GM19452 (cell line): ENCODE results near the gene NDUFC2.
"Not testable (repeated sequence)": the region's sequence is repeated elsewhere in the genome, so short reads cannot be mapped to it uniquely, and the experiment has no call there.

ENCODE experiments used
- ATAC-seq: cut with Tn5 transposase; IDR thresholded peaks from one replicate; pipeline ENCODE4 v1.9.1; 2021; ENCODE audit not compliant: unreplicated experiment

Gene NDUFC2

GRCh38 chr11:78080084-78080817, 589 bp upstream of the NDUFC2 start:
- no peak for ATAC-seq

GRCh38 chr11:78078218-78079167, 1.2 kb downstream of the NDUFC2 start:
- ATAC-seq: no peak

GRCh38 chr11:78077592-78077991, 2.1 kb downstream of the NDUFC2 start:
- ATAC-seq: not testable (repeated sequence)

GRCh38 chr11:78076733-78077403, 2.8 kb downstream of the NDUFC2 start:
- no peak for ATAC-seq

DNA sequence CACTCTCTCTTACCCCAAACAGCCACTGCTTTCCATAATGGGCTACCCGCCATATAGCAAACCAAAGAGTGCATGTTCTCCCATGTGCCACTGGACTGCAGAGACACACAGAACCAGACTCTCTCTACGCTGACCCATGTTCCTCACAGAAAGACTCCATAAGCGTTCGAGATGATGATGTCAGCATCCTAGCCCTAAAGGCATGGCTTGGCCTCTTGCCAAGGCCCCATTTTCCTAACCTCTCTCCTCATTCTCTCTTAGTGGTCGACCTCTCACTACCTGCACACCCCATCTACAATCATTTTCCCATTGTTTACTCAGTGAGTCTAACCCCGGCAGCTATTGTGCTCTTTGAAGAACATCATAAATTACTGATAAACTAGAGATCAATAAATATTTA, 4.9 kb downstream of the NDUFC2 start:
- no peak for ATAC-seq

- no peak for ATAC-seq
Observed at GRCh38 chr11:78072455-78072854, 7.2 kb downstream of the NDUFC2 start.

DNA sequence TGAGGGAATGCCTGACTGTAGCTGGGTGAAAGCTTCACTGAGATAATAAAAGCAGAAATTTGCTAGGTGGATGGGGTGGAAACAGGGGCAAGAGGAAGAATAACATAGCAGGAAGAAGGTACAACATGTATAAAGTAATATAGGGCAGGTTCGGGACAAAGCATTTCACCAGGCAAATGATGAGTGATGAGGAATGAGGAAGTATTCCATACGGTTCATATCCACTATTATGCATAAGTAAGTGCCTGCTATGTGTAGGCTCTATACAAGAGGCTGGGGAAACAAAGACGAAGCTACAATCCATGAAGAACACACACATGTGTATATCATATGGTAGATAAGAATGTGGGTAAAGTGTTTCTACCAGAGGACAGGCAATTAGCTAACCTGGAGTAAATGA, 7.9 kb downstream of the NDUFC2 start:
- ATAC-seq: no peak

DNA sequence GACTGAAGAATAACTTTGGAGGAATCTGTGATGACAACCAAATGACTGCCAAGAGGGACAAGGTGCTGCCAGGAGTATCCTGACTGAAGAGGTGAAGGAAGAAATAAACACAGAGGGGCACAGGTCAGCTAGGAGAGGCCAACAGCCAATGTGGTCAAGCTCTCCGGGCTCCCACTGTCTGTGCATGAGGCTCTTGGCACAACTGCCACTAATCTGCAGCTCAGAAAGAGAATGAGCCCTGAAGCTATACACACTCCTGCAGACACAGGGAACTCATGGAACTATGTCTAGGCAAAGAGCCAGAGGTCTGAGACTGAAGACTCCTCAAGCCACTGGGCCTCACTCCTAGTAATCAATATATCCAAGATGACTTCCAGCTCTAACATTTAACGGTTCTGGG, 9.0 kb downstream of the NDUFC2 start:
- ATAC-seq: no peak

DNA sequence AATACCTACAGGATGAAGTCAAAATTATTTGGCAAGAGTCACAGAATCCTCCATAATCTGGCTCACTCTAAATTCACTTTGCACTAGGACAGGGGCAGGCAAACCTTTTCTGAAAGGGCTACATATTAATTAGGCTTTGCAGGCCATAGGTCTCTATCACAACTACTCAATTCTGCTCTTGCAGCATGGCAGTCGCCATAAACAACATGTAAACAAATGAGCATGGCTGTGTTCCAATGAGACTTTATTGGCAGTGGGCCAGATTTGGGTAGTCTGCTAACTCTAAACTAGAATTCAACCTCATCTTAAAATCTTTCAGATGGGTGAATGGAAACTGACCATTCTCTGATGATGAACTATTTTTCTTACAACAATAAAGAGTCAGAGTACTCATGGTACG, 10.2 kb downstream of the NDUFC2 start:
- no peak for ATAC-seq

- ATAC-seq: no peak
Observed at GRCh38 chr11:78067704-78068103, 12.0 kb downstream of the NDUFC2 start.

DNA sequence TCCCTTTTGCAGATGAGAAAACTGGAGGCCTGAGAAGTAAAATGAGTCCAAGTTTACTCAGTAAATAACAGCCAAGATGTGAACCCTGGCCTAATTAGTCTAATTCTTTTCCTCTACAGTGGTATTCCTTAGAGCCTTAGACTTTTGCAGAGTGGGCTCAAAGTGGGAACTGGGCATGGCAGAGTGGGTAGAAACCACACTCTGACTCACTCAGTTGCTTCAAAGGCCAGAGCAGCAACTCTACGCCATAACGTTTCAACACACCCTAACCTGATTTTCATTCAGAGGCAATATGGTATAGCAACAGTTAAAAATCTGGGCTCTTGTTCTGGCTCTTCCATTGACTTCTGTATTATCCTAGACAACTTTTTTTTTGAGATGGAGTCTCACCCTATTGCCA, 13.2 kb downstream of the NDUFC2 start:
- ATAC-seq: no peak

- no peak for ATAC-seq
Observed at GRCh38 chr11:78065203-78065602, 14.5 kb downstream of the NDUFC2 start.

DNA sequence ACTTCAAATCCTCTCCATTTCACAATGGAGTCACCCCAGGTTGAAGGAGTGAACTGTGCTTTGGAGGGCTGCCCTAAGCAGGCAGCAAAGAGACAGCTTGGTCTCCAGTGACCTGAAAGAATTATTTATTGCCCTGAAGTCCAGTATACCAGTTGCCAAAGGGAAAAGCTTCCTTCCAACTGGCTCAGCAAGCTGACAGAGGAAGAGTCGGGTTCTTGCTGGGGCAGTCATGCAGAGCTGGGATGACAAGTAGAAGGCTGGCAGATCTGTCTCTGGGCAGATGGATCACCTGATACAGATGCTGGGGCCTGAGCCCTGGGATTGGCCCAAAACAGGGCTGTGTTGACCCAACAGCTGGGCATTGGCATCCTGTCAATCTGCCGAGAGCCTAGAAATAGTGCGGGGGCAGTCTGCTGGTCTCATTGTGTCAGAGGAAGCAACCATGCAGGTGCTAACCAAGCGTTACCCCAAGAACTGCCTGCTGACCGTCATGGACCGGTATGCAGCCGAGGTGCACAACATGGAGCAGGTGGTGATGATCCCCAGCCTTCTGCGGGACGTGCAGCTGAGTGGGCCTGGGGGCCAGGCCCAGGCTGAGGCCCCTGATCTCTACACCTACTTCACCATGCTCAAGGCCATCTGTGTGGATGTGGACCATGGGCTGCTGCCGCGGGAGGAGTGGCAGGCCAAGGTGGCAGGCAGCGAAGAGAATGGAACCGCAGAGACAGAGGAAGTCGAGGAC, 16.1 kb downstream of the NDUFC2 start, which contains the start of gene THRSP:
THRSP (plus strand) TSS at position 422 of the 742 bp plus-strand sequence; CDS start at position 443, 21 bp downstream.
- no peak for ATAC-seq

- no peak for ATAC-seq
Observed at GRCh38 chr11:78062671-78063070, 17.0 kb downstream of the NDUFC2 start.

DNA sequence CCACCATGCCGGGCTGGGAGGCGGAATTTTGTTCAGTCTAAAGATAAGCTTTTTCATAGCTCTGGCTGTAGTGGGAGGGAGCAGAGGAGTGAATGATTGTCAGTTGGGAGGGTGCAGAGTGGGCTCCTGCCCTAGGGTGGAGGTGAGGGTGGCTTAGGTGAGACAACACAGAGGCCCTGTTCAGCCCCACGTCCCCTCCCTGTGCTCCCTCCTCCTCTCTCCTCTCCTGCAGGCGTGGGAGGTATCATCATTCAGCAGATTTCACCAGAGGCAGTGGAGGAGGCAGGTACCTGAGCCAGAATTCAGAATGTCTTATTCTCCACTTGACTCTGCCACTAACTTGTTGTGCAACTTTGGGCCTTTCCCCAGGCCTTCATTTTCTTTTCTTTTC, 17.7 kb downstream of the NDUFC2 start:
- no peak for ATAC-seq

- no peak for ATAC-seq
Observed at GRCh38 chr11:78061088-78061920, 18.4 kb downstream of the NDUFC2 start.

- ATAC-seq: no peak
Observed at GRCh38 chr11:78060533-78060932, 19.1 kb downstream of the NDUFC2 start.

DNA sequence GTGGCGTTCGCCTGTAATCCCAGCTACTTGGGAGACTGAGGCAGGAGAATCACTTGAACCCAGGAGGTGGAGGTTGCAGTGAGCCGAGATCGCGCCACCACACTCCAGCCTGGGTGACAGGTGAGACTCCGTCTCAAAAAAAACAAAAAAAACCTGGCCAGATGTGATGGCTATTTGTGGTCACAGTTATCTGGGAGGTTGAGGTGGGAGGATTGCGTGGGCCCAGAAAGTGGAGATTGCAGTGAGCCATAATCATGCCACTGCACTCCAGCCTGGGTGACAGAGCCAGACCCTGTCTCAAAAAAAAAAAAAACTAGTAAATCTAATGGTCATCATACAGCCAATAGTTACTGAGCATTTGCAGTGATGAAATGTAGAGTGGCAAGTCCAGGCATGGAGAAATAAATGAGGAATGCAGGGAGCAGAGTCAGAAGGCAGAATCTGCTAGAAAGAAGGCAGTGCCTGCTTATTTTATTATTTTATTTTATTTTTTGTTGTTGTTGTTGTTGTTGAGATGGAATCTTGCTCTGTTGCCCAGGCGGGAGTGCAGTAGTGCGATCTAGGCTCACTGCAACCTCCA, 19.8 kb downstream of the NDUFC2 start:
- ATAC-seq: not testable (repeated sequence)

- no peak for ATAC-seq
Observed at GRCh38 chr11:78057462-78058055, 22.1 kb downstream of the NDUFC2 start.
